ENCODE data around the gene CTCFL.

- TF ChIP-seq CTCF (IDR thresholded peaks at IDR 0.05) (no peak), POLR2A (IDR thresholded peaks at IDR 0.05) (no peak)
Measured at GRCh38 chr20:57450419-57450818, 74.5 kb downstream of the CTCFL start.
